Suprapubic skin (tissue), 4 donors: ENCODE measurements around the gene RUNX1.

ENCODE experiments used
- EP300 ChIP-seq: sonication (generic); formaldehyde crosslinking; IDR thresholded peaks from one replicate; pipeline ENCODE4 v1.6.1; 2017; ENCODE audit warnings: antibody characterized with exemption
- POLR2A ChIP-seq, 2 donors: fragments of 450-650 bp; IDR thresholded peaks; one replicate each; pipeline ENCODE4 v1.6.1; 2017; ENCODE audit warnings: antibody characterized with exemption in 2 of 2, mild to moderate bottlenecking in 2 of 2, moderate library complexity in 2 of 2
- POLR2AphosphoS5 ChIP-seq, 3 donors: sonication (generic); formaldehyde crosslinking; IDR thresholded peaks; one replicate each; pipeline ENCODE4 v1.6.1; 2017; ENCODE audit warnings: antibody characterized with exemption in 3 of 3
- TF ChIP-seq, protein P1 (sequence below), 2 donors: fragments of 200-600 bp in 1 of 2; fragments of 450-650 bp in 1 of 2; sonication (generic) in 1 of 2; IDR thresholded peaks; one replicate each; pipeline ENCODE4 v1.5.1; 2016 to 2019; ENCODE audit warnings: antibody characterized with exemption in 2 of 2, mild to moderate bottlenecking in 1 of 2, moderate library complexity in 1 of 2

DNA sequence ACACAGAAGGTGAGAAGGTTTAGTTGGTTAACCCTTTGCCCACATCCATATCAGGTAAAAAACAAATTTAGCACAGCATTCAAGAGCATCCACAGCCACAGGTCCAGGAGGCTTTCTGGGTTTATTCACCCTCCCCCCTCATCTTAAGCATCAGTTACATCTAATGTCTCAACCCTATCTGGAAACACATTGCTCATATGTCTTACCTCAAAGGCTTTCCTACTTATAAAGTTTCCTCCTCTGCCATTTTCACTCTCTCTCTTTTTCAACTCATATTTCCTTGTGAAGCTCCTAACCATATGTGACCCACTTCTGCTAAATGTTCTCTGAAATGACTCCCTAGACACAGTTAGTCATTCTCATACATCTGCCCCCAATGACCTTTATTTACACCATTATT lies 47.9 kb upstream of the RUNX1 start:
- TF ChIP-seq, protein P1, sequence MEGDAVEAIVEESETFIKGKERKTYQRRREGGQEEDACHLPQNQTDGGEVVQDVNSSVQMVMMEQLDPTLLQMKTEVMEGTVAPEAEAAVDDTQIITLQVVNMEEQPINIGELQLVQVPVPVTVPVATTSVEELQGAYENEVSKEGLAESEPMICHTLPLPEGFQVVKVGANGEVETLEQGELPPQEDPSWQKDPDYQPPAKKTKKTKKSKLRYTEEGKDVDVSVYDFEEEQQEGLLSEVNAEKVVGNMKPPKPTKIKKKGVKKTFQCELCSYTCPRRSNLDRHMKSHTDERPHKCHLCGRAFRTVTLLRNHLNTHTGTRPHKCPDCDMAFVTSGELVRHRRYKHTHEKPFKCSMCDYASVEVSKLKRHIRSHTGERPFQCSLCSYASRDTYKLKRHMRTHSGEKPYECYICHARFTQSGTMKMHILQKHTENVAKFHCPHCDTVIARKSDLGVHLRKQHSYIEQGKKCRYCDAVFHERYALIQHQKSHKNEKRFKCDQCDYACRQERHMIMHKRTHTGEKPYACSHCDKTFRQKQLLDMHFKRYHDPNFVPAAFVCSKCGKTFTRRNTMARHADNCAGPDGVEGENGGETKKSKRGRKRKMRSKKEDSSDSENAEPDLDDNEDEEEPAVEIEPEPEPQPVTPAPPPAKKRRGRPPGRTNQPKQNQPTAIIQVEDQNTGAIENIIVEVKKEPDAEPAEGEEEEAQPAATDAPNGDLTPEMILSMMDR (IDR thresholded peaks at IDR 0.05) = no peak
- TF ChIP-seq EP300 (no peak), POLR2A (IDR thresholded peaks at IDR 0.05) (no peak), POLR2AphosphoS5 (IDR thresholded peaks at IDR 0.05) (no peak)
